IPS-18a (cell line): ENCODE data around the gene TRIM46.
"Not testable (repeated sequence)": the region's sequence is repeated elsewhere in the genome, so short reads cannot be mapped to it uniquely, and the experiment has no call there.

Experiments
- H3K27ac ChIP-seq: one replicate; pipeline ENCODE4 v1.5.1; 2013; ENCODE audit warnings: low read length
- H3K27me3 ChIP-seq: one replicate; pipeline ENCODE4 v1.6.1; 2013; ENCODE audit warnings: mild to moderate bottlenecking, low read length; ENCODE audit not compliant: control insufficient read depth, insufficient read depth
- H3K36me3 ChIP-seq: one replicate; pipeline ENCODE4 v1.6.1; 2013; ENCODE audit warnings: low read depth, low read length; ENCODE audit not compliant: control insufficient read depth
- H3K4me1 ChIP-seq: one replicate; pipeline ENCODE4 v1.6.1; 2013; ENCODE audit warnings: low read depth, low read length; ENCODE audit not compliant: control insufficient read depth
- H3K4me3 ChIP-seq: one replicate; pipeline ENCODE4 v1.5.1; 2013; ENCODE audit warnings: low read length
- H3K9ac ChIP-seq: one replicate; pipeline ENCODE4 v1.6.1; 2013; ENCODE audit warnings: mild to moderate bottlenecking, low read length, moderate library complexity
- H3K9me3 ChIP-seq: one replicate; pipeline ENCODE4 v1.6.1; 2013; ENCODE audit warnings: low read depth, low read length; ENCODE audit not compliant: control insufficient read depth

TRIM46 gene

DNA sequence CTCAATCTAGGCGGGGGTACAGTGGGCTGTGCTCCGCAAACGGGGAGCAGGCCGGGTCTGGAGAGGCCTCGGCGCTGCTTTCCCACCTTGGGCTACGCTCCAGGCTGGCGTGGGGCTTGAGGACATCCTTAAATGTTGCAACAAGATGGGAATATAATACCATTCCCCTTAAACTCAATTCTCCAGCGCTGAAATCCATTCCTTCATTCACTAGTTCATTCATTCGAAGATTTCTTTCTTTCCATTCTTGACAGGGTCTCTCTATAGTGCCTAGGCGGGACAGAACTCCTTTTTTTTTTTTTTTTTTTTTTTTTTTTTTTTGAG, 33.1 kb upstream of the TRIM46 start:
- Histone ChIP-seq H3K36me3 (no peaks in the 10 kb centered on the region), H3K27ac (no peak overlapping the region), H3K9ac (peak overlapping the region; percentile 77), H3K4me1 (peaks cover 3% of the 10 kb centered on the region), H3K9me3 (no peaks in the 10 kb centered on the region), H3K4me3 (peak overlapping the region; percentile 97), H3K27me3 (no peaks in the 10 kb centered on the region)

DNA sequence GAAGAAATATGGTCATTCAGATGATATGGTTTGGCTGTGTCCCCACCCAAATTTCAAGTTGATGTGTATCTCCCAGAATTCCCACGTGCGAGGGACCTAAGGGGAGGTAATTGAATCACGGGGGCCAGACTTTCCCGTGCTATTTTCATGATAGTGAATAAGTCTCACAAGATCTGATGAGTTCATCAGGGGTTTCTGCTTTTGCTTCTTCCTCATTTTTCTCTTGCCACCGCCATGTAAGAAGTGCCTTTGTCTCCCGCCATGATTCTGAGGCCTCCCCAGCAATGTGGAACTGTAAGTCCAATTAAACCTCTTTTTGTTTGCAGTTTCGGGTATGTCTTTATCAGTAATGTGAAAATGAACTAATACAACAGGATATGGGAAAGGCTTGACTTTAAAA, 31.9 kb upstream of the TRIM46 start:
- H3K4me1 ChIP-seq = peaks cover 3% of the 10 kb centered on the region
- no peak overlapping the region for H3K27ac ChIP-seq
- H3K9me3 ChIP-seq = no peaks in the 10 kb centered on the region
- H3K9ac ChIP-seq = no peak overlapping the region
- no peak overlapping the region for H3K4me3 ChIP-seq
- no peaks in the 10 kb centered on the region for H3K36me3 ChIP-seq
- H3K27me3 ChIP-seq = no peaks in the 10 kb centered on the region

DNA sequence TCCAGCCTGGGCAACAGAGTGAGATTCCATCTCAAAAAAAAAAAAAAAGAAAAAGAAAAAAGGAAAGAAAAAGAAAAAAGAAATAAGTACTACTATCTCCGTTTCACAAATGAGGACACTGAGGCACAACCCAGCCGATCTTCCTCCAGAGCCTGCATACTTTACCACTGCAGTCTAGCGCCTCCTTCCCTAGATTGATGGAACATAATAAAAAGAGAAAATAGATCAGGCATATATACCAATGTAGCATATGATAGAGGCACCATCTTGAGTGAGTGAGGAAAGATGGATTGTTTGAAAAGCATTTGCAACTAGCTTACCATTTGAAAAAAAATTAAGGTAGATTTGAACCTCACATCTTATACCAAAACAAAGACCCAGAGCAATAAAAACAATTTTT, 28.2 kb upstream of the TRIM46 start:
- H3K4me3 ChIP-seq = no peak overlapping the region
- no peaks in the 10 kb centered on the region for H3K9me3 ChIP-seq
- H3K4me1 ChIP-seq = no peaks in the 10 kb centered on the region
- H3K36me3 ChIP-seq = no peaks in the 10 kb centered on the region
- no peak overlapping the region for H3K27ac ChIP-seq
- no peak overlapping the region for H3K9ac ChIP-seq
- H3K27me3 ChIP-seq = no peaks in the 10 kb centered on the region

DNA sequence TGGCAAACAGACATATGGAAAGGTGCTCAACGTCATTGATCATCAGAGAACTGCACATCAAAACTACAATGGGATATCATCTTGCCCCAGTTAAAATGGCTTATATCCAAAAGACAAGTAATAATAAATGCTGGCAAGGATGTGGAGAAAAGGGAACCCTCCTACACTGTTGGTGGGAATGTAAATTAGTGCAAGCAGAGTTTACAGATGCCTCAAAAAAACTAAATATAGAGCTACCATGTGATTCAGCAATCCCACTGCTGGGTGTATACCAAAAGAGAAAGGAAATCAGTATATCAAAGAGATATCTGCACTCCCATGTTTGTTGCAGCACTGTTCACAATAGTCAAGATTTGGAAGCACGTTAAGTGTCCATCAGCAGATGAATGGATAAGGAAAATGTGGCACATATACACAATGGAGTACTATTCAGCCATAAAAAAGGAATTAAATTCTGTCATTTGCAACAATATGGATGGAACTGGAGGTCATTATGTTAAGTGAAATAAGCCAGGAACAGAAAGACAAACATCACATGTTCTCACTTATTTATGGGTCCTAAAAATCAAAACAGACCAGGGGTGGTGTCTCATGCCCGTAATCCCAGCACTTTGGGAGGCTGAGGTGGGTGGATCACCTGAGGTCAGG, 17.5 kb upstream of the TRIM46 start:
- H3K27me3 ChIP-seq, H3K9ac ChIP-seq, H3K4me1 ChIP-seq, H3K36me3 ChIP-seq, H3K27ac ChIP-seq, H3K4me3 ChIP-seq, H3K9me3 ChIP-seq: not testable (repeated sequence)

DNA sequence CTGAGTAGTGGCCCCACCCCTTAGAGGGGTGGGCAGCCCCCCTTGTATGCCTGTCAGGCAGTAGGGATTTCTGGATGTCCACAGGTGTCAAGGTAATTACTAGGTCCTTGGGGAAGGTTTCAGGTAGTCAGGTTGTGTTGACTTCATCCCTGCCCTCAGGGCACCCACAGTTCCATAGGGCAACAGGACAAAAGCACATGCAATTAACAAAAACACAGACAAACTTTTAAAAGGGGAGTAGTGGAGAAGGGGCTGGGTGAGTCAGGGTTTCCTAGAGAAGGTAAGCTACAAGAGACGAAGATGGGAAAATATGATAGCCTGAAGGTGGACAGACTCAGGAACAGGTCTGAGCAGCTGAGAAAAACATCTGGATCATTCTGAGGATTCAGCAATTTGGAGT, 14.7 kb upstream of the TRIM46 start:
- H3K27me3 ChIP-seq = no peaks in the 10 kb centered on the region
- H3K9ac ChIP-seq = no peak overlapping the region
- H3K9me3 ChIP-seq = no peaks in the 10 kb centered on the region
- H3K27ac ChIP-seq = no peak overlapping the region
- H3K4me3 ChIP-seq = no peak overlapping the region
- no peaks in the 10 kb centered on the region for H3K36me3 ChIP-seq
- H3K4me1 ChIP-seq = no peaks in the 10 kb centered on the region

DNA sequence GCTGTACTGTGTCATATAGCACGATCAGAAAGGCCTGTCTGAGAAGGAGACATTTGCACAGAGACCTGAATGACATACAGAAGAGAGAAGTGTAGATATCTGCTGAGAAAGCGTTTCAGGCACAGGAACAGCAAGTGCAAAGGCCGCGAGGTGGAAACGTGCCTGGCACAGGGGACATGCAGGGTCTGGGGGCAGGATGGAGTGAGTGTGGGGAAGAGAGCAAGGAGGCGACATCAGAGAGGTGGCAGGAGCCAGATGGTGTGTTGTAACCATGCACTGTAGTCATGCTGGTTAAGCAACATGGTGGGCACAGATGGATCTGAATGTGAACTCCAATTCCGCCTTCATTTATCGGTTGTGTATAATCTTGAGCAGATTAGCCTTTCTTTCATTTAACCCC, 13.5 kb upstream of the TRIM46 start:
- no peak overlapping the region for H3K4me3 ChIP-seq
- H3K9ac ChIP-seq = no peak overlapping the region
- H3K27me3 ChIP-seq = no peaks in the 10 kb centered on the region
- no peak overlapping the region for H3K27ac ChIP-seq
- no peaks in the 10 kb centered on the region for H3K36me3 ChIP-seq
- no peaks in the 10 kb centered on the region for H3K9me3 ChIP-seq
- no peaks in the 10 kb centered on the region for H3K4me1 ChIP-seq

DNA sequence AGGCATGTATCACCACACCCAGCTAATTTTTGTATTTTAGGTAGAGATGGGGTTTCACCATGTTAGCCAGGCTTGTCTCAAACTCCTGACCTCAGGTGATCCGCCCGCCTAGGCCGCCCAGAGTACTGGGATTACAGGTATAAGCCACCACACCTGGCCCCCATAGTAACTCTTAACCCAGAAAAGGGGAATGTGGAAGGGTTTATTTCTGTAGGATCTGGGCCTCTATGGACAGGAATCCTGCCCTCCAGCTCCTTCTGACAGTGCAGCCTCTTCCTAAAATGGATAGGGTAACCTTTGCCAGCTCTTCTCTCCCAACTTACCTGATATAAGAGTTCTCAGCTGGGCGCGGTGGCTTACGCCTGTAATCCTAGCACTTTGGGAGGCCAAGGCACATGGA, 11.0 kb upstream of the TRIM46 start:
- H3K36me3 ChIP-seq, H3K27ac ChIP-seq, H3K9me3 ChIP-seq, H3K27me3 ChIP-seq, H3K4me3 ChIP-seq, H3K9ac ChIP-seq: not testable (repeated sequence)
- peaks cover 12% of the 10 kb centered on the region for H3K4me1 ChIP-seq

DNA sequence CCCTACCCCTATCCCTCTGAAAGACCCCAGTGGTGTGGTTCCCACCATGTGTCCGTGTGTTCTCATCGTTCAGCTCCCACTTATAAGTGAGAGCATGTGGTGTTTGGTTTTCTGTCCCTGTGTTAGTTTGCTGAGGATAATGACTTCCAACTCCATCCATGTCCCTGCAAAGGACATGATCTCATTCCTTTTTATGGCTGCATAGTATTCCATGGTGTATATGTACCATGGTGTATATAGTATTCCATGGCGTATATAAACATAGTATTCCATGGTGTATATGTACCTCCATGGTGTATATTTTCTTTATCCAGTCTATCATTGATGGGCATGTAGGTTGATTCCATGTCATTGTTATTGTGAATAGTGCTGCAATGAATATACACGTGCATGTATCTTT, 9.9 kb upstream of the TRIM46 start:
- not testable (repeated sequence) for H3K27ac ChIP-seq, H3K4me3 ChIP-seq, H3K9ac ChIP-seq, H3K9me3 ChIP-seq, H3K36me3 ChIP-seq, H3K27me3 ChIP-seq
- peaks cover 12% of the 10 kb centered on the region for H3K4me1 ChIP-seq

DNA sequence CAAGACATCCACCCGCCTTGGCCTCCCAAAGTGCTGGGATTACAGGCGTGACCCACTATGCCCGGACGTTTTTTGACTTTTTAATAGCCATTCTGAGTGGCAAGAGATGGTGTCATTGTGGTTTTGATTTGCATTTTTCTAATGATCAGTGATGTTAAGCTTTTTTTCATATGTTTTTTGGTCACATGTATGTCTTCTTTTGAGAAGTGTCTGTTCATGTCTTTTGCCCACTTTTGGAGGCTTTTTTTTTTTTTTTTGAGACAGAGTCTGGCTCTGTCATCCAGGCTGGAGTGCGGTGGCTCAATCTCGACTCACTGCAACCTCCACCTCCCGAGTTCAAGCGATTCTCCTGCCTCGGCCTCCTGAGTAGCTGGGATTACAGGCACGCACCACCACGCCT, 9.0 kb upstream of the TRIM46 start:
- not testable (repeated sequence) for H3K36me3 ChIP-seq, H3K9ac ChIP-seq, H3K9me3 ChIP-seq, H3K27me3 ChIP-seq, H3K27ac ChIP-seq, H3K4me3 ChIP-seq
- peaks cover 12% of the 10 kb centered on the region for H3K4me1 ChIP-seq

DNA sequence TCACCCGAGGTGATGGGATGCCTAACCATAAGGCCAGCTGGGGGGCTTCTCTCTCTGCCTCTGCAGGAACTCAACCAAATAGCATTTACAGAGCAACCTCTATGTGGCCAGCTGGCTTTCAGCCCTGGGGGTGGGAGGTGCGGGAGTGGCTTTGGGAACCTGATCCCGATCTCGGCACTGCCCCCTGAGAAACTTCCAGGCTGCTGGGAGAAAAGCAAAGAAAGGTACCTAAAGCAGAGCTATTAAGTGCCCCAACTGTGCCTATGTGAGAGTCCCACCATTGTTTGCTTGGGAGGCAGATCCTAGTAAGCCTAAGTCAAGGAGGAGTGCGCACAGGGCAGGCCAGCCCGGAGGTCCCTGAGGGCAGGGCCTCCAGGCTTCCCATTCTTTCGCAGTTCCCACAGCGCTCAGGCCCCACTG, 7.6 kb upstream of the TRIM46 start:
- Histone ChIP-seq H3K9ac (peak overlapping the region; percentile 9), H3K27me3 (no peaks in the 10 kb centered on the region), H3K4me1 (peaks cover 12% of the 10 kb centered on the region), H3K4me3 (peak overlapping the region; percentile 53), H3K9me3 (no peaks in the 10 kb centered on the region), H3K27ac (no peak overlapping the region), H3K36me3 (peaks cover 16% of the 10 kb centered on the region)

DNA sequence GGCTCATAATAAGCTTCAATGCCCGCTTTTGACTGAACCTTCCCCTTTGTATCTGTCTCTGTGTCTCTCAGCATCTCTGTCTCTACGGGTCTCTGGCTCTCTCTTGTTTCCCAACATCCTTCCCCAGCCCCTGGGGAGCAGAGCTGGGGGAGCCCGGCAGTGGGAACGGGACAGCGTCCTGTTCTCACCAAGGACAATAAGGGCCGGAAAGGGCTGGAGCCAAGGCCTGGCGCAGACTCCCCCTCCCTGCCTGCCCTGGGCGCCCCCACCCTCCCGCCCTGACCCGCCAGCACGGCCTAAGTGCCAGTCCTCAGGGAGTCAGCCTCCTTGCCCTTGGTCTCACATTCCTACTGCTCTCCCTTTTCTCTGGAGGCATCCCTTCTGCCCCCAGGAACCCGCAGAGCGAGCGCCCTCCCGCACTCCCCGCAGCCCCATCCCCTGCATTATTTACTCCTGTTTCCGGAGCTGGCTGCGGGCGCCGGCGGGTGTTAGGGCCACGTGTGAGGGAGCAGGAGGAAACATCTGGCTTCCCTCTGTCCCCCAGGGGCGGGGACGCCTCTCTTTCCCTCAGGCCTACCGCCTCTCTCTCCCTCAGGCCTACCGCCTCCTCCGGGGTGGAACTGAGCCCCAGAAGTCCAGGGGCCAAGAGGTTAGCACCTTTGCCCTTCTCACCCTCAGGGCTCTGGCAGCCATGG, 7.0 kb upstream of the TRIM46 start:
- H3K4me1 ChIP-seq = peaks cover 12% of the 10 kb centered on the region
- H3K9me3 ChIP-seq = no peaks in the 10 kb centered on the region
- H3K27ac ChIP-seq = no peak overlapping the region
- peaks cover 16% of the 10 kb centered on the region for H3K36me3 ChIP-seq
- H3K27me3 ChIP-seq = no peaks in the 10 kb centered on the region
- peak overlapping the region; percentile 69 for H3K4me3 ChIP-seq
- H3K9ac ChIP-seq = peak overlapping the region; percentile 9
